Kidney (tissue), 14 donors: ENCODE data around the gene IGFBP6. TPM values are rescaled to one million over a fixed set of nuclear protein-coding genes. Genes with fewer than 3 reads are reported as not detected.

Experiments
- DNase-seq, 5 donors: peaks; one replicate each; pipeline ENCODE4 v3.0.0-alpha.2; 2013 to 2020
- FAIRE-seq: peaks from 2 replicates; lab custom pipeline; 2012; peaks lifted over from hg19 to GRCh38; lab: Jason Lieb, UNC
- H3K27ac ChIP-seq, 2 donors: one replicate each; pipeline ENCODE4 v1.7.0; 2013; ENCODE audit warnings: low read depth in 2 of 2, low read length in 2 of 2, inconsistent platforms in 1 of 2
- H3K27me3 ChIP-seq: one replicate; pipeline ENCODE4 v1.7.1; 2013; ENCODE audit warnings: low read length, inconsistent platforms; ENCODE audit not compliant: control insufficient read depth, insufficient read depth
- H3K36me3 ChIP-seq, 3 donors: one replicate each; pipeline versions ENCODE4 v1.7.0 to v1.7.1; 2013; ENCODE audit warnings: low read length in 3 of 3, control low read depth in 1 of 3, inconsistent platforms in 1 of 3; ENCODE audit not compliant: insufficient read depth in 3 of 3, control insufficient read depth in 2 of 3
- H3K4me1 ChIP-seq, 3 donors: one replicate each; pipeline versions ENCODE4 v1.7.0 to v1.7.1; 2013; ENCODE audit warnings: low read length in 3 of 3, inconsistent platforms in 1 of 3, low read depth in 1 of 3; ENCODE audit not compliant: control insufficient read depth in 2 of 3, insufficient read depth in 2 of 3
- H3K4me3 ChIP-seq, 3 donors: one replicate each; pipeline versions ENCODE4 v1.7.0 to v1.8.1; 2013; ENCODE audit warnings: low read length in 3 of 3, control low read depth in 1 of 3, inconsistent platforms in 1 of 3
- H3K9ac ChIP-seq, 3 donors: one replicate each; pipeline versions ENCODE4 v1.7.0 to v1.7.1; 2013; ENCODE audit warnings: low read length in 3 of 3, control low read depth in 1 of 3, inconsistent platforms in 1 of 3
- H3K9me3 ChIP-seq, 3 donors: one replicate each; pipeline versions ENCODE4 v1.7.0 to v1.7.1; 2013; ENCODE audit warnings: low read length in 3 of 3, control low read depth in 1 of 3, inconsistent platforms in 1 of 3; ENCODE audit not compliant: control insufficient read depth in 2 of 3, insufficient read depth in 1 of 3
- intact Hi-C: fragments of 100-400 bp; cut with DNase I; formaldehyde crosslinking; loops from one replicate; pipeline ENCODE4 v1.11.1; 2022
- polyA plus RNA-seq: library from polyadenylated mRNA; stranded (reverse); fragments of 350-450 nt; fragmentation: Illumina TruSeq; extraction: RNeasy Lipid Tissue Mini Kit (QIAGEN cat#74804); gene quantifications from one replicate; pipeline ENCODE4 v1.2.3, GENCODE V29; 2014; ENCODE audit warnings: low read depth, low replicate concordance; ENCODE audit not compliant: insufficient read depth
- total RNA-seq: library from RNA; stranded (reverse); fragmentation: NEBNext Ultra II Directional; extraction: Animal tissue kit (Norgen Biotek cat#: 25700); gene quantifications from one replicate; pipeline ENCODE4 v1.2.1, GENCODE V29; 2021
- TF ChIP-seq, protein P1 (sequence below): IDR thresholded peaks from 3 replicates; pipeline ENCODE4 v1.5.1; 2012; ENCODE audit warnings: mild to moderate bottlenecking, moderate library complexity, borderline replicate concordance; ENCODE audit not compliant: insufficient read depth; ENCODE audit errors: extremely low read depth
- donor health status: control.
- donor health status: control.
- donor health status: control.
- donor health status: control.
- donor health status: control.
- donor health status: DM: yes; HTN: yes; CAD: no.
- donor health status: Normal renal cell carcinoma (clear cell type).

IGFBP6 gene
- total and polyA plus RNA-seq, 2 donors from 2014 or later = 57.3 to 203 TPM

DNA sequence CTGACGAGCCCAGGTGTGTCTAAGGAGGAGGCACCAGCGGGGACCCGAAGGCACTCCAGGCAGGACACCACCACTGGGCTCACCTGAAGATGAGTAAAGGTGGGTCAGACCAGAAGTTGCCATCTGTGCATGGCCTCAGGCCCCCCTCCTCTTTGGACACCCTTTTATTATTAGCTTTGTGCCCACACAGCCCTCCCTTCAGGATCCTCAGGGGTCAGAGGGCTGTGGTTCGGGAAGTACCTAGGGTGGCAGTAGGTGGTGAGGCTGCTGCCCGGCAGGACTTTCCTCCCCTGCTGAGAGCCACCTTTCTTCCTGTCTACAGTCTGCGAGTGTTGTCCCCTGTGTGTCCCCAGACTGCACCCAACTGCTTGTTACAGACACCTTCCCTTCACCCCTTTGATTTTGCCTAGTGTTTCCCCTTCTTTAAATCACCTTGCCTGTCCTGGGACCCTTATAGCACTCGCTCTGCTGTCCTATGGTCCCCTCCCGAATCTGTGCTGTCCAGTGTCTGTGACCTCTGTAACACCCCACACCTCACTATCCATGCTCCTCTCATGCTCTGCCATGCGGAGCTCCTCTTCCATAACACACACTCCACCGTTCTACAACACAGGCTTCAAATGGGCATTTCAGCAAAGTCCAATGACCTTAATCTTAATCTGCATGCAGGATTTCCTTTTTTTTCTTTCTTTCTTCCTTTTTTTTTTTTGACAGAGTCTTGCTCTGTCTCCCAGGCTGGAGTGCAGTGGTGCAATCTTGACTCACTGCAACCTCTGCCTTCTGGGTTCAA is 31.5 kb downstream of the IGFBP6 start:
- TF ChIP-seq, protein P1, sequence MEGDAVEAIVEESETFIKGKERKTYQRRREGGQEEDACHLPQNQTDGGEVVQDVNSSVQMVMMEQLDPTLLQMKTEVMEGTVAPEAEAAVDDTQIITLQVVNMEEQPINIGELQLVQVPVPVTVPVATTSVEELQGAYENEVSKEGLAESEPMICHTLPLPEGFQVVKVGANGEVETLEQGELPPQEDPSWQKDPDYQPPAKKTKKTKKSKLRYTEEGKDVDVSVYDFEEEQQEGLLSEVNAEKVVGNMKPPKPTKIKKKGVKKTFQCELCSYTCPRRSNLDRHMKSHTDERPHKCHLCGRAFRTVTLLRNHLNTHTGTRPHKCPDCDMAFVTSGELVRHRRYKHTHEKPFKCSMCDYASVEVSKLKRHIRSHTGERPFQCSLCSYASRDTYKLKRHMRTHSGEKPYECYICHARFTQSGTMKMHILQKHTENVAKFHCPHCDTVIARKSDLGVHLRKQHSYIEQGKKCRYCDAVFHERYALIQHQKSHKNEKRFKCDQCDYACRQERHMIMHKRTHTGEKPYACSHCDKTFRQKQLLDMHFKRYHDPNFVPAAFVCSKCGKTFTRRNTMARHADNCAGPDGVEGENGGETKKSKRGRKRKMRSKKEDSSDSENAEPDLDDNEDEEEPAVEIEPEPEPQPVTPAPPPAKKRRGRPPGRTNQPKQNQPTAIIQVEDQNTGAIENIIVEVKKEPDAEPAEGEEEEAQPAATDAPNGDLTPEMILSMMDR = no peak
- DNase-seq = no peak
- Histone ChIP-seq H3K9ac (no peak overlapping the region), H3K36me3 (no peaks in the 10 kb centered on the region), H3K4me3 (no peak overlapping the region), H3K27me3 (no peaks in the 10 kb centered on the region), H3K4me1 (no peaks in the 10 kb centered on the region), H3K27ac (no peak overlapping the region), H3K9me3 (no peaks in the 10 kb centered on the region)
- no peak for FAIRE-seq
- intact Hi-C loops = no loop called here

DNA sequence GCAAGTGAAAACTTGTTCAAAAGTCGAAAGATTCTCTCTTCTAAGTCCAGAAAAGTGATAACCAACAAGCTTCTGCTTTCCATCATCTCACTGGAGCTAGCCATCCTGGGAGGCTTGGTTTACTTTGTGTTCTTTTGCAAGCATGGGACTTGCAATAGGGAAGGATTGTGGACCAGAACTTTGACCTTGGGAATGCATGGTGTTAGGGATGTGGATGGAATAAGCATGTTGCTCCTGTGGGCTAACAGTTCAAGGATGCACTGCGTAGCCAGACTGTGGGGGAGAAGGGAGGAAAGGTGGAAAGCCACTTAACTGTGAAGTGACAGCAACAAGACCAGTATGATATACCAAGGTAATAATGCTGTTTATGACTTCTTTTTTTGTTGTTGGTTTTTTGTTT is 34.4 kb downstream of the IGFBP6 start:
- Histone ChIP-seq H3K4me3 (no peak overlapping the region), H3K9ac (no peak overlapping the region), H3K9me3 (no peaks in the 10 kb centered on the region), H3K4me1 (no peaks in the 10 kb centered on the region), H3K27ac (no peak overlapping the region), H3K36me3 (no peaks in the 10 kb centered on the region), H3K27me3 (no peaks in the 10 kb centered on the region)
- DNase-seq = no peak
- intact Hi-C loops = no loop called here
- no peak for FAIRE-seq
- TF ChIP-seq, protein P1 = no peak

DNA sequence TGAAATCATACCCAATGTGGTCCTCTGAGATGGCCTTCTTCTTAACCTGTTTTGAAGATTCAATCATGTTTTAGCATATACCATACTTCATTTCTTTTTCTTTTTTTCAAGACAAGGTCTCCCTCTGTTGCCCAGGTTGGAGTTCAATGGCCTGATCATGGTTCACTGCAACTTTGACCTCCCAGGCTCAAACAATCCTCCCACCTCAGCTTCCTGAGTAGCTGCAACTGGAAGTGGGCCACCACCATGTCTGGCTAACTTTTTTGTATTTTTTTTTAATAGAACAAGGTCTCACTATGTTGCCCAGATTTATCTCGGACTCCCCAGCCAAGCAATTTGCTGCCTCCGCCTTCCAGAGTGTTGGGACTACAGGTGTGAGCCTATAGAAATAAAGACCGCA is 36.3 kb downstream of the IGFBP6 start:
- Histone ChIP-seq H3K27ac (no peak overlapping the region), H3K9me3 (no peaks in the 10 kb centered on the region), H3K4me3 (no peak overlapping the region), H3K9ac (no peak overlapping the region), H3K36me3 (no peaks in the 10 kb centered on the region), H3K4me1 (no peaks in the 10 kb centered on the region), H3K27me3 (no peaks in the 10 kb centered on the region)
- intact Hi-C loops = no loop called here
- TF ChIP-seq, protein P1 = no peak
- no peak for DNase-seq
- FAIRE-seq = no peak
